ENCODE results near the gene MOB3A.

MOB3A gene

DNA sequence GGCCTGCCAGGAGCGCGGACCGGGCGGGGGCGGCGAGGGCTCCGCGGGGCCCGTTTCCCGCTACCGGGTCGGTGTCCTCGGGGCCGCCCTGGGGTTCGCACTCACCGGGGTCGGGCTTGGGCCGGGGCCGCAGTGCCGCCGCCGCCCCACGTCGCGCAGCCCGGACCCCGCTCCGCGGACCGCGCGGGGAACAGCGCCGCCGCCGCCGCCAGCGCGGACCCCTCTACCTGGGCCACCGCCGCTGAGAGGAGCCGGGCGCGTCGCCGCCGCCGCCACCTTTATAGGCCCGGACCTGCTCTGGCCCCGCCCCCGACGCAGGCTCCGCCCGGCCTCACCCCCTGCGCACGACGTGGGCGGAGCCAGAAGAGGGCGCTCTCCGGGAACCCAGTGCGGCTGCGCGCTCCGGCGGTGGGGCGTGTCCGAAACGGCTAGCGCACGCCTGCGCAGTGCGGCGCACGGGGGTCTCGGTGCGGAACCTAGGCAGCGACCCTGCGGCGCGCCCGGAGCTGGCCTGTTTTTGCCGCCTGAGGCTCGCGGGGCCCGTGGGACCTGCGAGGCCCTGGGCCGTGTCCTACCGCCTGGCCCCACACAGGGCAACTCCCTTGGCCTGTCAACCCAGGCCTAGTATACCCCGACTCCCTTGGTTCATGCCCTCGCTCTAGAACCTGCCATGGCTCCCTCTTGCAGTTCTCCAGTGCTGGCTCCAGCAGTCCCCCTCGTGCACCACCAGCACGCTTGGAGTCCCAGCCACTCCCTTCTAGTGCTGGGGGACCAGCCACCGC, 44.9 kb downstream of the MOB3A start, which contains the start of gene MKNK2 (continued):
- TF ChIP-seq, protein P1, sequence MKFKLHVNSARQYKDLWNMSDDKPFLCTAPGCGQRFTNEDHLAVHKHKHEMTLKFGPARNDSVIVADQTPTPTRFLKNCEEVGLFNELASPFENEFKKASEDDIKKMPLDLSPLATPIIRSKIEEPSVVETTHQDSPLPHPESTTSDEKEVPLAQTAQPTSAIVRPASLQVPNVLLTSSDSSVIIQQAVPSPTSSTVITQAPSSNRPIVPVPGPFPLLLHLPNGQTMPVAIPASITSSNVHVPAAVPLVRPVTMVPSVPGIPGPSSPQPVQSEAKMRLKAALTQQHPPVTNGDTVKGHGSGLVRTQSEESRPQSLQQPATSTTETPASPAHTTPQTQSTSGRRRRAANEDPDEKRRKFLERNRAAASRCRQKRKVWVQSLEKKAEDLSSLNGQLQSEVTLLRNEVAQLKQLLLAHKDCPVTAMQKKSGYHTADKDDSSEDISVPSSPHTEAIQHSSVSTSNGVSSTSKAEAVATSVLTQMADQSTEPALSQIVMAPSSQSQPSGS (tag by site-specific recombination; IDR thresholded peaks at IDR 0.05; ENCODE audit: low read depth), result no peak
- TF ChIP-seq, protein P2, sequence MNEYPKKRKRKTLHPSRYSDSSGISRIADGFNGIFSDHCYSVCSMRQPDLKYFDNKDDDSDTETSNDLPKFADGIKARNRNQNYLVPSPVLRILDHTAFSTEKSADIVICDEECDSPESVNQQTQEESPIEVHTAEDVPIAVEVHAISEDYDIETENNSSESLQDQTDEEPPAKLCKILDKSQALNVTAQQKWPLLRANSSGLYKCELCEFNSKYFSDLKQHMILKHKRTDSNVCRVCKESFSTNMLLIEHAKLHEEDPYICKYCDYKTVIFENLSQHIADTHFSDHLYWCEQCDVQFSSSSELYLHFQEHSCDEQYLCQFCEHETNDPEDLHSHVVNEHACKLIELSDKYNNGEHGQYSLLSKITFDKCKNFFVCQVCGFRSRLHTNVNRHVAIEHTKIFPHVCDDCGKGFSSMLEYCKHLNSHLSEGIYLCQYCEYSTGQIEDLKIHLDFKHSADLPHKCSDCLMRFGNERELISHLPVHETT (tag by site-specific recombination; IDR thresholded peaks at IDR 0.05), result peak; percentile 66
- TF ChIP-seq ZNF843 (tag by site-specific recombination; IDR thresholded peaks at IDR 0.05) (peak; percentile 70; the same call in 1 of the 2 replicates), ZNF274 (IDR thresholded peaks at IDR 0.05; ENCODE audit: low read length) (no peak), ZNF274 (tag by site-specific recombination; IDR thresholded peaks at IDR 0.05; ENCODE audit: borderline replicate concordance) (no peak), KLF16 (tag by site-specific recombination; IDR thresholded peaks at IDR 0.05) (peak; percentile 67), ZNF792 (tag by site-specific recombination; IDR thresholded peaks at IDR 0.05) (0 out of 2 replicates have a peak, but pooled peaks have one; percentile 20), OVOL3 (tag by site-specific recombination; IDR thresholded peaks at IDR 0.05) (0 out of 2 replicates have a peak, but pooled peaks have one; percentile 26), KLF10 (tag by site-specific recombination; IDR thresholded peaks at IDR 0.05) (0 out of 2 replicates have a peak, but pooled peaks have one; percentile 66), ZSCAN16 (tag by site-specific recombination; IDR thresholded peaks at IDR 0.05) (no peak), ZNF133 (tag by site-specific recombination; IDR thresholded peaks at IDR 0.05) (no peak), KLF8 (tag by site-specific recombination; IDR thresholded peaks at IDR 0.05) (peak; percentile 74), KLF1 (tag by site-specific recombination; IDR thresholded peaks at IDR 0.05) (peak; percentile 29), ZNF24 (tag by site-specific recombination; IDR thresholded peaks at IDR 0.05) (peak; percentile 77), GLIS1 (tag by site-specific recombination; IDR thresholded peaks at IDR 0.05) (peak; percentile 46; the same call in 1 of the 2 replicates), ZFP41 (tag by site-specific recombination; IDR thresholded peaks at IDR 0.05; ENCODE audit: borderline replicate concordance) (no peak), ZXDB (tag by site-specific recombination; IDR thresholded peaks at IDR 0.05) (peak; percentile 74), SP3 (tag by site-specific recombination; IDR thresholded peaks at IDR 0.05) (peak; percentile 90)
- TF ChIP-seq, protein P3, sequence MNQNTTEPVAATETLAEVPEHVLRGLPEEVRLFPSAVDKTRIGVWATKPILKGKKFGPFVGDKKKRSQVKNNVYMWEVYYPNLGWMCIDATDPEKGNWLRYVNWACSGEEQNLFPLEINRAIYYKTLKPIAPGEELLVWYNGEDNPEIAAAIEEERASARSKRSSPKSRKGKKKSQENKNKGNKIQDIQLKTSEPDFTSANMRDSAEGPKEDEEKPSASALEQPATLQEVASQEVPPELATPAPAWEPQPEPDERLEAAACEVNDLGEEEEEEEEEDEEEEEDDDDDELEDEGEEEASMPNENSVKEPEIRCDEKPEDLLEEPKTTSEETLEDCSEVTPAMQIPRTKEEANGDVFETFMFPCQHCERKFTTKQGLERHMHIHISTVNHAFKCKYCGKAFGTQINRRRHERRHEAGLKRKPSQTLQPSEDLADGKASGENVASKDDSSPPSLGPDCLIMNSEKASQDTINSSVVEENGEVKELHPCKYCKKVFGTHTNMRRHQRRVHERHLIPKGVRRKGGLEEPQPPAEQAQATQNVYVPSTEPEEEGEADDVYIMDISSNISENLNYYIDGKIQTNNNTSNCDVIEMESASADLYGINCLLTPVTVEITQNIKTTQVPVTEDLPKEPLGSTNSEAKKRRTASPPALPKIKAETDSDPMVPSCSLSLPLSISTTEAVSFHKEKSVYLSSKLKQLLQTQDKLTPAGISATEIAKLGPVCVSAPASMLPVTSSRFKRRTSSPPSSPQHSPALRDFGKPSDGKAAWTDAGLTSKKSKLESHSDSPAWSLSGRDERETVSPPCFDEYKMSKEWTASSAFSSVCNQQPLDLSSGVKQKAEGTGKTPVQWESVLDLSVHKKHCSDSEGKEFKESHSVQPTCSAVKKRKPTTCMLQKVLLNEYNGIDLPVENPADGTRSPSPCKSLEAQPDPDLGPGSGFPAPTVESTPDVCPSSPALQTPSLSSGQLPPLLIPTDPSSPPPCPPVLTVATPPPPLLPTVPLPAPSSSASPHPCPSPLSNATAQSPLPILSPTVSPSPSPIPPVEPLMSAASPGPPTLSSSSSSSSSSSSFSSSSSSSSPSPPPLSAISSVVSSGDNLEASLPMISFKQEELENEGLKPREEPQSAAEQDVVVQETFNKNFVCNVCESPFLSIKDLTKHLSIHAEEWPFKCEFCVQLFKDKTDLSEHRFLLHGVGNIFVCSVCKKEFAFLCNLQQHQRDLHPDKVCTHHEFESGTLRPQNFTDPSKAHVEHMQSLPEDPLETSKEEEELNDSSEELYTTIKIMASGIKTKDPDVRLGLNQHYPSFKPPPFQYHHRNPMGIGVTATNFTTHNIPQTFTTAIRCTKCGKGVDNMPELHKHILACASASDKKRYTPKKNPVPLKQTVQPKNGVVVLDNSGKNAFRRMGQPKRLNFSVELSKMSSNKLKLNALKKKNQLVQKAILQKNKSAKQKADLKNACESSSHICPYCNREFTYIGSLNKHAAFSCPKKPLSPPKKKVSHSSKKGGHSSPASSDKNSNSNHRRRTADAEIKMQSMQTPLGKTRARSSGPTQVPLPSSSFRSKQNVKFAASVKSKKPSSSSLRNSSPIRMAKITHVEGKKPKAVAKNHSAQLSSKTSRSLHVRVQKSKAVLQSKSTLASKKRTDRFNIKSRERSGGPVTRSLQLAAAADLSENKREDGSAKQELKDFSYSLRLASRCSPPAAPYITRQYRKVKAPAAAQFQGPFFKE (tag by site-specific recombination; IDR thresholded peaks at IDR 0.05; ENCODE audit: borderline replicate concordance), result no peak
- TF ChIP-seq, protein P4, sequence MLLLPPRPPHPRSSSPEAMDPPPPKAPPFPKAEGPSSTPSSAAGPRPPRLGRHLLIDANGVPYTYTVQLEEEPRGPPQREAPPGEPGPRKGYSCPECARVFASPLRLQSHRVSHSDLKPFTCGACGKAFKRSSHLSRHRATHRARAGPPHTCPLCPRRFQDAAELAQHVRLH (tag by site-specific recombination; IDR thresholded peaks at IDR 0.05), result peak; percentile 97
- TF ChIP-seq, protein P5, sequence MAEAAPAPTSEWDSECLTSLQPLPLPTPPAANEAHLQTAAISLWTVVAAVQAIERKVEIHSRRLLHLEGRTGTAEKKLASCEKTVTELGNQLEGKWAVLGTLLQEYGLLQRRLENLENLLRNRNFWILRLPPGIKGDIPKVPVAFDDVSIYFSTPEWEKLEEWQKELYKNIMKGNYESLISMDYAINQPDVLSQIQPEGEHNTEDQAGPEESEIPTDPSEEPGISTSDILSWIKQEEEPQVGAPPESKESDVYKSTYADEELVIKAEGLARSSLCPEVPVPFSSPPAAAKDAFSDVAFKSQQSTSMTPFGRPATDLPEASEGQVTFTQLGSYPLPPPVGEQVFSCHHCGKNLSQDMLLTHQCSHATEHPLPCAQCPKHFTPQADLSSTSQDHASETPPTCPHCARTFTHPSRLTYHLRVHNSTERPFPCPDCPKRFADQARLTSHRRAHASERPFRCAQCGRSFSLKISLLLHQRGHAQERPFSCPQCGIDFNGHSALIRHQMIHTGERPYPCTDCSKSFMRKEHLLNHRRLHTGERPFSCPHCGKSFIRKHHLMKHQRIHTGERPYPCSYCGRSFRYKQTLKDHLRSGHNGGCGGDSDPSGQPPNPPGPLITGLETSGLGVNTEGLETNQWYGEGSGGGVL (tag by site-specific recombination; IDR thresholded peaks at IDR 0.05), result peak; percentile 75
- TF ChIP-seq, protein P6, sequence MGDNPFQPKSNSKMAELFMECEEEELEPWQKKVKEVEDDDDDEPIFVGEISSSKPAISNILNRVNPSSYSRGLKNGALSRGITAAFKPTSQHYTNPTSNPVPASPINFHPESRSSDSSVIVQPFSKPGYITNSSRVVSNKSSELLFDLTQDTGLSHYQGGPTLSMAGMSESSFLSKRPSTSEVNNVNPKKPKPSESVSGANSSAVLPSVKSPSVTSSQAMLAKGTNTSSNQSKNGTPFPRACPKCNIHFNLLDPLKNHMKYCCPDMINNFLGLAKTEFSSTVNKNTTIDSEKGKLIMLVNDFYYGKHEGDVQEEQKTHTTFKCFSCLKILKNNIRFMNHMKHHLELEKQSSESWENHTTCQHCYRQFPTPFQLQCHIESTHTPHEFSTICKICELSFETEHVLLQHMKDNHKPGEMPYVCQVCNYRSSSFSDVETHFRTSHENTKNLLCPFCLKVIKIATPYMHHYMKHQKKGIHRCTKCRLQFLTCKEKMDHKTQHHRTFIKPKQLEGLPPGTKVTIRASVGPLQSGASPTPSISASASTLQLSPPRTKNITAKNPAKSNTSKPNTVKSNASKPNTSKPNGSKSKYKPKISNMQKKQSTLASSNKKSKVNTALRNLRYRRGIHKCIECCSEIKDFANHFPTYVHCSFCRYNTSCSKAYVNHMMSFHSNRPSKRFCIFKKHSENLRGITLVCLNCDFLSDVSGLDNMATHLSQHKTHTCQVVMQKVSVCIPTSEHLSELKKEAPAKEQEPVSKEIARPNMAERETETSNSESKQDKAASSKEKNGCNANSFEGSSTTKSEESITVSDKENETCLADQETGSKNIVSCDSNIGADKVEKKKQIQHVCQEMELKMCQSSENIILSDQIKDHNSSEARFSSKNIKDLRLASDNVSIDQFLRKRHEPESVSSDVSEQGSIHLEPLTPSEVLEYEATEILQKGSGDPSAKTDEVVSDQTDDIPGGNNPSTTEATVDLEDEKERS (tag by site-specific recombination; IDR thresholded peaks at IDR 0.05), result peak; percentile 79; the same call in 1 of the 2 replicates
- TF ChIP-seq, protein P7, sequence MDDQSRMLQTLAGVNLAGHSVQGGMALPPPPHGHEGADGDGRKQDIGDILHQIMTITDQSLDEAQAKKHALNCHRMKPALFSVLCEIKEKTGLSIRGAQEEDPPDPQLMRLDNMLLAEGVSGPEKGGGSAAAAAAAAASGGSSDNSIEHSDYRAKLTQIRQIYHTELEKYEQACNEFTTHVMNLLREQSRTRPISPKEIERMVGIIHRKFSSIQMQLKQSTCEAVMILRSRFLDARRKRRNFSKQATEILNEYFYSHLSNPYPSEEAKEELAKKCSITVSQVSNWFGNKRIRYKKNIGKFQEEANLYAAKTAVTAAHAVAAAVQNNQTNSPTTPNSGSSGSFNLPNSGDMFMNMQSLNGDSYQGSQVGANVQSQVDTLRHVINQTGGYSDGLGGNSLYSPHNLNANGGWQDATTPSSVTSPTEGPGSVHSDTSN (CRISPR knock-in tag; IDR thresholded peaks at IDR 0.05), result 0 out of 2 replicates have a peak, but pooled peaks have one; percentile 45

All from HEK293 (cell line).